ENCODE results near the gene PNPLA7. TPM values are rescaled to one million over a fixed set of nuclear protein-coding genes. Genes with fewer than 3 reads are reported as not detected.

PNPLA7 gene
- total and polyA plus RNA-seq, 2 of the 4 experiments (the other 2 are of a cell fraction), result under 0.01 to 0.89 TPM

- H4K5ac ChIP-seq (ENCODE audit: low read depth, low read length), result no peak overlapping the region
- no peak overlapping the region for H3K23ac ChIP-seq (ENCODE audit: low read depth, low read length)
- H3K79me1 ChIP-seq (ENCODE audit: low read depth in 1 of 2, low read length in 2 of 2), result no peaks in the 10 kb centered on the region
- no peak overlapping the region for H3K4me3 ChIP-seq (ENCODE audit: insufficient read depth, low read depth, low read length)
- H2BK20ac ChIP-seq (ENCODE audit: low read depth, low read length), result no peak overlapping the region
- no peak overlapping the region for H4K91ac ChIP-seq (ENCODE audit: insufficient read depth, low read depth, low read length)
- intact Hi-C loops (cut with micrococcal nuclease) (no loop called here), in situ Hi-C loops (cut with MboI; ENCODE audit: low sequenced_read_pairs) (no loop called here), dilution Hi-C loops (cut with HindIII; ENCODE audit: low sequenced_read_pairs, unreplicated experiment) (no loop called here)
- ATAC-seq (ENCODE audit: low read depth), result no peak
- H3K27ac ChIP-seq (ENCODE audit: insufficient read depth, low read length), result no peak overlapping the region
- H2AK9ac ChIP-seq (replicated peaks; ENCODE audit: low read depth, low read length, poor library complexity), result no peak overlapping the region
- no peak overlapping the region for H2AK5ac ChIP-seq (ENCODE audit: low read depth, low read length)
- WGBS, 2 experiments (ENCODE audit: extremely low coverage in 2 of 2, insufficient read length in 1 of 2), result 84% methylated on average over 12 of the region's 20 CpGs; no CpG with 5 or more reads in 1 of the 2 experiments
- H3K9me3 ChIP-seq (ENCODE audit: control insufficient read depth, insufficient read depth, low read length), result no peaks in the 10 kb centered on the region
- TF ChIP-seq MXI1 (IDR thresholded peaks at IDR 0.05; ENCODE audit: borderline replicate concordance, low read depth, low read length) (no peak), ELK1 (IDR thresholded peaks at IDR 0.05; ENCODE audit: borderline replicate concordance, low read depth, low read length) (no peak), USF2 (IDR thresholded peaks at IDR 0.05; ENCODE audit: low read depth, low read length) (no peak), MAFK (IDR thresholded peaks at IDR 0.05; ENCODE audit: low read depth, low read length) (no peak), RAD21 (IDR thresholded peaks at IDR 0.05; ENCODE audit: low read length) (no peak), CEBPB (IDR thresholded peaks at IDR 0.05; ENCODE audit: low read depth, low read length) (no peak), CHD1 (IDR thresholded peaks at IDR 0.05; ENCODE audit: low read depth, low read length) (no peak), POLR2A (IDR thresholded peaks at IDR 0.05; ENCODE audit: low read depth, low read length) (no peak), CTCF (conservative IDR thresholded peaks at IDR 0.05; ENCODE audit: low read depth, low read length) (no peak), RFX5 (IDR thresholded peaks at IDR 0.05; ENCODE audit: low read depth, low read length) (no peak), NFE2L2 (IDR thresholded peaks at IDR 0.05; ENCODE audit: low read depth, low read length) (no peak), SMC3 (IDR thresholded peaks at IDR 0.05; ENCODE audit: low read depth, low read length) (no peak), RCOR1 (IDR thresholded peaks at IDR 0.05; ENCODE audit: insufficient replicate concordance, low read length) (no peak), FOS (IDR thresholded peaks at IDR 0.05; ENCODE audit: low read depth, low read length) (no peak), MAZ (IDR thresholded peaks at IDR 0.05; ENCODE audit: borderline replicate concordance, low read depth, low read length) (no peak), BHLHE40 (IDR thresholded peaks at IDR 0.05; ENCODE audit: low read depth, low read length) (no peak)
- no peak overlapping the region for H3K9ac ChIP-seq (ENCODE audit: low read depth, low read length)
- no peaks in the 10 kb centered on the region; the same call in 1 of the 2 replicates for H3K4me1 ChIP-seq (ENCODE audit: control insufficient read depth, insufficient read depth, low read length)
- H3K4ac ChIP-seq (ENCODE audit: low read depth, low read length), result no peak overlapping the region
- DNase-seq, result no peak
- no peaks in the 10 kb centered on the region for H3K27me3 ChIP-seq (ENCODE audit: control insufficient read depth, insufficient read depth, low read length)
- H2BK15ac ChIP-seq (ENCODE audit: low read depth, low read length), result no peak overlapping the region
- no peak overlapping the region for H2AFZ ChIP-seq (replicated peaks; ENCODE audit: low read length, poor library complexity)
- no peak overlapping the region for H3K14ac ChIP-seq (replicated peaks; ENCODE audit: low read depth, low read length)
- POLR2A ChIA-PET (ENCODE audit: unreplicated experiment), result no interaction called here
- H4K20me1 ChIP-seq (ENCODE audit: insufficient read depth, low read length), result no peaks in the 10 kb centered on the region
- CTCF ChIA-PET, result no interaction called here
- H3K4me2 ChIP-seq (ENCODE audit: low read depth, low read length), result no peak overlapping the region
- no peak overlapping the region for H2BK120ac ChIP-seq (ENCODE audit: low read depth, low read length)
- H3K36me3 ChIP-seq (ENCODE audit: control insufficient read depth, insufficient read depth, low read length), result no peaks in the 10 kb centered on the region
- no peak overlapping the region for H4K8ac ChIP-seq (ENCODE audit: low read depth in 2 of 2, low read length in 2 of 2)
- no peak overlapping the region for H3K18ac ChIP-seq (ENCODE audit: low read depth, low read length)
- no TSS peak for BruUV-seq (replicated peaks)
- H2BK5ac ChIP-seq (ENCODE audit: low read depth, low read length, poor library complexity, severe bottlenecking), result no peak overlapping the region
- H3K9me1 ChIP-seq (ENCODE audit: insufficient read depth, low read length), result no peaks in the 10 kb centered on the region
- H3K56ac ChIP-seq (ENCODE audit: extremely low read depth, insufficient read depth, low read length), result no peak overlapping the region
Observed at GRCh38 chr9:137542486-137542885, 7.7 kb downstream of the PNPLA7 start.

Data from IMR-90 (cell line).